ENCODE measurements around the gene C12orf57. TPM values are rescaled to one million over a fixed set of nuclear protein-coding genes. Genes with fewer than 3 reads are reported as not detected.

The C12orf57 gene
- total RNA-seq, 1 experiment from 2014 or later: 127 TPM

GRCh38 chr12:6951551-6952120 lies 7.8 kb downstream of the C12orf57 start:
- no peak for DNase-seq (ENCODE audit: extremely low read depth, low read depth)

GRCh38 chr12:6952121-6952862 lies 8.5 kb downstream of the C12orf57 start:
- DNase-seq (ENCODE audit: extremely low read depth, low read depth): no peak

GRCh38 chr12:6952863-6953441 lies 9.1 kb downstream of the C12orf57 start:
- DNase-seq (ENCODE audit: extremely low read depth, low read depth): no peak

DNA sequence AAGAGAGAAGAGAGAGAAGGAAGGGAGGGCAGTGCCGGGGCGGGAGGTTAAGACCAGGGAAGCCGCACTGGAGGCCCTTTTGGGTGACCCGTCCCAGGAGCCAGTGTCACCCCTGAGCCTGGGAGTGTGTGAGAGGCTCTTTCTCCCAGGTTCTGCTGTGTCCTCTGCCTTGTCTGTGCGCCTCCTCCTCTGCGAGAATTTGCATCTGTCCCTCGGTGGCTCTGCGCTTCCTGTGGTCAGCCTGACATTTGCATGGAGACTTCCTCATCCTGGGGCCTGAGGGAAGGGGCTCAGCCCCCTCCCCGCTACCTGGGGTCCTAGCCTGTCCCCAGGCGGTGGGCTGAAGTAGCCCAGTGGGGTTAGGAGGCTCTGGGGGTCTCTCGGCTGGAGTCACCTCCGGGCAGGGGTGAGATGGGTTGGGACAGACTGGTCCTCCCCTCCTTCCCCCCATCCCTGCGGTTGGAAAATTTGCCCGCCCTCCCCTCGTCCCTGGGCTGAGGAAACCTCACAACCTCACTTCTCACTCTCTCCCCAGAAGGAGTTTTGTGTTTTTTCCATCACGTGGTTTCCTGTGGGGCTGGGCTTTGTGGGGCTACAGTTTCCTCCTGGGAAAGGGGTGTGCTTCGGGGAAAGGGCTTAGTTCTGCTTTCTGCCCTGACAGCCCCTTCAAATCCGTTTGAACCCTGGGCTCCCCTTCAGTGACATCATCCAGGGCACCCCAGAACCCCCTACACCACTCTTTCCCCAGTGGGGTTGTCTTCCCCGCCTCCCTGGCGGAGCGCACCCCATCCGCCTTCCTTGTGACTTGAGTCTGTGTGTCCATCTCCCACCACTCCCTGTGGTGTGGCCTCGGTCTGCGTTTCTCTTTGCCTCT lies 9.9 kb downstream of the C12orf57 start:
- no peak for DNase-seq (ENCODE audit: extremely low read depth, low read depth)

DNA sequence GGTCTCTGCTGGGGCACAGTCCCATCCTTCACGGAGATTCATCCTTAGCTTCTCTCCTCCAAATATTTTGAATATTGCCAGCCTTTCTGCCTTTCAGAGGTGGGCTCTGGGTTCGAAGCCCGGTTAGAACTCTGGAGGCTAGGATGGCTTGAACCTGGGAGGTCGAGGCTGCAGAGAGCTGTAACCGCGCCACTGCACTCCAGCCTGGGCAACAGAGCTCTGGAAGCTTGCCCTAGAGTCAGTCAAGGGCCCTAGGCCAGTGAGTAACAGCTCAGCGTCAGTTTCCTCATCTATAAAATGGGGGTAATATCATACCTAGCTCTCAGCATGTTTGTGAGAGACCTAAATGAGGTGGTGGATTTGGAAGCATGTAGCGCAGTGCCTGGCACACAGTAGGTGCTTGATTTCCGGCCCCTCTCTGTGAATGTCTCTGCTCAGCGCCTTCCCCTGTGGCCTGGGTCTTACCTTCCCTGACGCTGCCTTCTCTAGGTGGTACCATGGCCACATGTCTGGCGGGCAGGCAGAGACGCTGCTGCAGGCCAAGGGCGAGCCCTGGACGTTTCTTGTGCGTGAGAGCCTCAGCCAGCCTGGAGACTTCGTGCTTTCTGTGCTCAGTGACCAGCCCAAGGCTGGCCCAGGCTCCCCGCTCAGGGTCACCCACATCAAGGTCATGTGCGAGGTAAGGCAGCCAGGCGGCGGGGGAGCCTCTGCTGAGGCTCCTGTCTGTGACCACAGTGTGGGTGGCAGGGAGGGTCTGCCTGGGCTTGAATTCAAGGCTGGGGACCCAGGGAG lies 10.7 kb downstream of the C12orf57 start:
- no peak for DNase-seq (ENCODE audit: extremely low read depth, low read depth)

DNA sequence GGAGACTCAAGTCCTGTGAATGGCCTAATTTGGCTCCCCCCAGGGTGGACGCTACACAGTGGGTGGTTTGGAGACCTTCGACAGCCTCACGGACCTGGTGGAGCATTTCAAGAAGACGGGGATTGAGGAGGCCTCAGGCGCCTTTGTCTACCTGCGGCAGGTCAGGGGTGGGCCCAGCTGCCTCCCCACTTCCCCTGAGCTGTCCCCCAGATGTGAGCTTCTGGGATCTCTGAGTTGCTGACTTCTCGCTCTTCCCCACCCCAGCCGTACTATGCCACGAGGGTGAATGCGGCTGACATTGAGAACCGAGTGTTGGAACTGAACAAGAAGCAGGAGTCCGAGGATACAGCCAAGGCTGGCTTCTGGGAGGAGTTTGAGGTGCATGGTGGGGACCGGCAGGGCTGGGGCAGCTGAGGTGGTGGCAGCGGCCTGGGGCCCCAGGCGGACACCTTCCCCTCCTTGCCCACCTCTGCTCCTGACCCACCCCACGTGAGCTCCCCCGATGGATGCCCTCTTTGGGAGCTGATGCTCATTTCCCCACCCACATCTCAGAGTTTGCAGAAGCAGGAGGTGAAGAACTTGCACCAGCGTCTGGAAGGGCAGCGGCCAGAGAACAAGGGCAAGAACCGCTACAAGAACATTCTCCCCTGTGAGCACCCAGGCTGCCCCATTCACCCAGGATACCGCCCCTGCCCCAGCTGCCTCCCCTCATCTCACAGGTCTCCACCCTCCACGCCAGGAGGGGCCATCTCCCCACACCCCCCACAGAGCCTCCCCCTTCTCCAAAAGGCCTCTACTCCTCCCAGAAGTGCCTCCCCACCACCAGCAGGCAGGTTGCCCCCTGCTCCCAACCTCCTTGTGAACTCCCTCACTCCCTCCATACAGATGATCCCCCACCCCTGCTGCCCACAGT lies 11.5 kb downstream of the C12orf57 start:
- no peak for DNase-seq (ENCODE audit: extremely low read depth, low read depth)

DNA sequence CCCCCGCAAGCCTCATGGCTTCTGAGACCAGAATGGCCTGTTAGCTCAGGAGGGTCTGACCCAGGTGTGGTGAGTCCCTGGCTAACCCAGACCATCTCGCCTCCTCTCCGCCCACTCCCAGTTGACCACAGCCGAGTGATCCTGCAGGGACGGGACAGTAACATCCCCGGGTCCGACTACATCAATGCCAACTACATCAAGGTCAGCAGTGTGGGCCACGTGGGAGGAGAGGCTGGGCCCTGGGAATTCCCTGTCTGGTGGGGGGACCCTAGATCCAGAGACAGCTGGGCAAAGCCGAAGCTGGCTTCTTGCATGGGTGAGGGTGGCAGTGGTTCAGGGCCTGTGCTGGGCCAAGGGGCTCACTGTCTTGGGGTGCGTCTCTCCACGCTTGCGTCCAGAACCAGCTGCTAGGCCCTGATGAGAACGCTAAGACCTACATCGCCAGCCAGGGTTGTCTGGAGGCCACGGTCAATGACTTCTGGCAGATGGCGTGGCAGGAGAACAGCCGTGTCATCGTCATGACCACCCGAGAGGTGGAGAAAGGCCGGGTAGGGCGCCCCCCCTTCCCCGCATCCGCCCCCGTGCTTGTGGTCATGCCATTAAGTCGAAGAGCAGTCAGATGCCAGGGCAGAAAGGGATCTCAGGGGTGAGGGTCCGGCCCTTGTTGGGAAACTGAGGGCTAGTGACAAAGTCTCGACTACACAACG lies 12.4 kb downstream of the C12orf57 start:
- no peak for DNase-seq (ENCODE audit: extremely low read depth, low read depth)

GRCh38 chr12:6957151-6957701 lies 13.4 kb downstream of the C12orf57 start:
- DNase-seq (ENCODE audit: extremely low read depth, low read depth): no peak

DNA sequence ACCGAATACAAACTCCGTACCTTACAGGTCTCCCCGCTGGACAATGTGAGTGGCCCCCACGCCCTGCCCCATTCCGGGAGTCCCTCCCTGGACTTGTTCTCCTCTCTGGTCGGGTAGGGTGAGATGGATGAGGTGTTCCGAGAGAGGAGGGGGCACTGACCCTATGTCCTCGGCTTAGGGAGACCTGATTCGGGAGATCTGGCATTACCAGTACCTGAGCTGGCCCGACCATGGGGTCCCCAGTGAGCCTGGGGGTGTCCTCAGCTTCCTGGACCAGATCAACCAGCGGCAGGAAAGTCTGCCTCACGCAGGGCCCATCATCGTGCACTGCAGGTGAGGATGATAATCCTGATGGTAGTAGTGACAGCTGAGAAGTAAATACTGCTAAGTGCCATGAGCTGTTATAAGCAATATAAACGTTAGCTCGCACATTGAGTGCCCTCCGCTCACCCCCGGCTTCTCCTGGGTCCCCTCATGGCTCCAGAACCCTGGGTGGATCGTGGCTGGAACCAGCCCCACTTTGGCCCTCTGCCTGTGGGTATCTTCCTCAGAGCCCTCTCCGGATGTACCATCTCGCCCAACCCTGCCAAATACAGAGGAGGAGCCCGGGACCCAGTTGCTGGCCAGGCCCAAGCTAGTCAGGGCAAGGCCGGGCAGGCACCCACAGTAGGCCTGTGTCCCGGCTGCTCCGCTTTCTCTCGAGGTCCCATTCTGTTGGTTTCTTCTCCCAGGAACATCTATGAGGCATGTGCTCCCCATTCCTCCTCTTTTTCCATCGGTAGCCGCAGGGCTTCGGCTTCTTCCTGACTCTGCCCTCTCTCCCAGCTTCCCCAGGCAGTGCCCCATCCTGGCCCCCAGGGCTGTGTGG lies 14.2 kb downstream of the C12orf57 start:
- DNase-seq (ENCODE audit: extremely low read depth, low read depth): no peak

DNA sequence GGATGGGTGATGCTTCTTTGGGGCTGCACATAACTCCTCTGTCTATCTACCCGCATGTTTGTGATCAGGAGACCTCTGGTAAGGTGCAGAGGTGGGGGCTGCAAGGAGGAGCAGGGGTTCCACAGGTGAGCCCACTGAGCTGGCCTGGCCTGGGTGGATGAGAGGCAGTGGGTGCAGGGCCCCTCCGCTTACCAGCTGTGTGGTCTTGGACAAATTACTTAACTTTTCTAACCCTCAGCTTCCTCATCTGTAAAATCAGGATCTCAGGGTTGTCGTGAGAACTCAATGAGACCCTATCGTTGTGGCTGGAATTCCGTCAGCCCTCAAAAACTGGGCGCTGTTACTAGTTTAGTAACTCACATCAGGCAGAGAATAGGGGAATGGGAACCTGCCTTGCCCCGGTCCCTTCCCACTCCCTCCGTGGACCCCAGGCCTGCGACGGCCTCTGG lies 14.8 kb downstream of the C12orf57 start:
- DNase-seq (ENCODE audit: extremely low read depth, low read depth): no peak

DNA sequence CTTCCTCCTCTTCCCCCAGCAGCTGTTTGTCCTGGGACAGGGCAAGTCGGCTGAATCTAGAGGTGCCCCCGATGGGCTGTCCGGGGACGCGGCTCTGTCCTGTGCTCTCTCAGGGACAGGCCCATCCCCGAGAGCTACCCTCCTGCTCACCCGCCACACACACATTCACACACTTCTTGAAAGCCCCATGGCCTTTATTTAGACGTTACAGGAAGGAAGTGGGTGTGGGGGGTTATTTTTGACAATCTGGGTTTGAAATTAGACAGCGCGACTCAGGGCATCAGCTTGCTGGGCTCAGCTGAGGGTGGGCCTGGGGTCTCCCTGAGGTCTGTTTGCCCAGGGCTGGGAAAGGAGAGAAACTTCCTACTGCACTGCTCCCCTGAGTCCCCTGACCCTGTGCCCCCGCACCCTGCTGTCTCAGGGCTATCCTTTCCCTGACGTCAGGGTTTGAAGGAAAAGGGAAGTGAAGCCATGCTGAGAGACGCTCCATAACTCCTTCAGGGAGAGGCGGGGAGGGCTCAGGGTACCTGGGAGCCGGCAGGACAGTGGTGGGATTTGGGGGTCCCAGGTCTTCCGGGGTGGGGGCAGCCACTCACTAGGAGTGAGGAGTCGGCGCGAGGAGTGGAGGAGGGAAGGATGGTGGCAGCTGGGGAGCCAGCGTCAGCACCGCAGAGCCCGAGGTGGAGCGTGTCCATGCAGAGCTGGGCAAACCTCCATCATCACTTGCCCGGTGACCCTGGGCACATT lies 15.4 kb downstream of the C12orf57 start:
- no peak for DNase-seq (ENCODE audit: extremely low read depth, low read depth)

DNA sequence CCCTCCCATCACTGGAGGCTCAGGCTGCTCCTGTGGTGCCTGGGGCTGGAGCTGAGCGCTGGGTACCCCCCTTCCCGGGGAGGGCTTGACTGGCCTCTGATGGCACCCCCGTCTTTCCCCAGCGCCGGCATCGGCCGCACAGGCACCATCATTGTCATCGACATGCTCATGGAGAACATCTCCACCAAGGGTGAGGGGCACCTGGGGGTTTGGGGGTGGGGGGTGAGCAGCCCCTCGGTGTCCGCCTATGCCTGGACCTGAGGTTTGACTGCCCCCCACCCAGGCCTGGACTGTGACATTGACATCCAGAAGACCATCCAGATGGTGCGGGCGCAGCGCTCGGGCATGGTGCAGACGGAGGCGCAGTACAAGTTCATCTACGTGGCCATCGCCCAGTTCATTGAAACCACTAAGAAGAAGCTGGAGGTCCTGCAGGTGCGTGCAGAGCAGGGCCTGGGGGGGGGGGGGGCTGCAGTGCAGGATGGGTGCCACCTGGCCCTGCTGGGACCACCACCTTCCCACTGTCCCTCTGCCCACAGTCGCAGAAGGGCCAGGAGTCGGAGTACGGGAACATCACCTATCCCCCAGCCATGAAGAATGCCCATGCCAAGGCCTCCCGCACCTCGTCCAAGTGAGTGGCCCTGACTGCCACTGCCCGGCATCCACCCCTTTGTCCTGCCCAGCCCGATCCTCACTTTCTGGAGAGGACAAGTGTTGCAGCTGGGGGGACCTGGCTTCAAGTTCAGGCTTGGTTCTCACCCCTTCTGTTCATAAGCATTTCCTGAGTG lies 16.2 kb downstream of the C12orf57 start:
- DNase-seq (ENCODE audit: extremely low read depth, low read depth): no peak

- no peak for DNase-seq (ENCODE audit: extremely low read depth, low read depth)
Measured at GRCh38 chr12:6960593-6961277, 16.9 kb downstream of the C12orf57 start.

DNA sequence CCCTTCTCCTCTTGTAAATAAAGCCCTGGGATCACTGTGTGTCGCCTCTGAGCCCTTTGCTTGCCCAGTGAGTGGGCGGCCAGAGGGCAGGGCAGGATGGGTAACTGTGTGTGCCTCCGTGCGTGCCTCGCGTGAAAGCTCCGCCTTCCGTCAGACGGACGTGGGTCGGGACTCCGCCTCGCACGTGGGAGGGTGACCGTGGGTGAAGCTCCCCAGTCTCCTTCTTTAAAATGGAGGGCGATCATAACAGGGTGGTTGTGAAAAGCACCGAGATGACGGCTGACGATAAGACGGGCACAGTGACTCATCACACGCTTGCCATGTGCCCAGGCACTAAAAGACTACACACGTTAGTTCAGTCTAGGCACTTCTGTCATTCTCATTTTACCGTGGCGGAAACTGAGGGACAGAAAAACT lies 17.5 kb downstream of the C12orf57 start:
- DNase-seq (ENCODE audit: extremely low read depth, low read depth): peak; percentile 45

- peak; percentile 84 for DNase-seq (ENCODE audit: extremely low read depth, low read depth)
Measured at GRCh38 chr12:6961695-6962284, 18.0 kb downstream of the C12orf57 start.

Measured in NCI-H460 (cell line).